ENCODE data around the gene ZNF549. TPM values are rescaled to one million over a fixed set of nuclear protein-coding genes. Genes with fewer than 3 reads are reported as not detected.
"Not testable (repeated sequence)": the region's sequence is repeated elsewhere in the genome, so short reads cannot be mapped to it uniquely, and the experiment has no call there.

Gene ZNF549
- total RNA-seq (2014; rRNA removed; shearing (Covaris generic)), result 3.5 and 5.6 TPM in 2 replicates
- polyA plus RNA-seq (2016; fragmentation: Nextera tagmentation; extraction: Ambion mirVana), result 3.5 and 4.2 TPM in 2 replicates

DNA sequence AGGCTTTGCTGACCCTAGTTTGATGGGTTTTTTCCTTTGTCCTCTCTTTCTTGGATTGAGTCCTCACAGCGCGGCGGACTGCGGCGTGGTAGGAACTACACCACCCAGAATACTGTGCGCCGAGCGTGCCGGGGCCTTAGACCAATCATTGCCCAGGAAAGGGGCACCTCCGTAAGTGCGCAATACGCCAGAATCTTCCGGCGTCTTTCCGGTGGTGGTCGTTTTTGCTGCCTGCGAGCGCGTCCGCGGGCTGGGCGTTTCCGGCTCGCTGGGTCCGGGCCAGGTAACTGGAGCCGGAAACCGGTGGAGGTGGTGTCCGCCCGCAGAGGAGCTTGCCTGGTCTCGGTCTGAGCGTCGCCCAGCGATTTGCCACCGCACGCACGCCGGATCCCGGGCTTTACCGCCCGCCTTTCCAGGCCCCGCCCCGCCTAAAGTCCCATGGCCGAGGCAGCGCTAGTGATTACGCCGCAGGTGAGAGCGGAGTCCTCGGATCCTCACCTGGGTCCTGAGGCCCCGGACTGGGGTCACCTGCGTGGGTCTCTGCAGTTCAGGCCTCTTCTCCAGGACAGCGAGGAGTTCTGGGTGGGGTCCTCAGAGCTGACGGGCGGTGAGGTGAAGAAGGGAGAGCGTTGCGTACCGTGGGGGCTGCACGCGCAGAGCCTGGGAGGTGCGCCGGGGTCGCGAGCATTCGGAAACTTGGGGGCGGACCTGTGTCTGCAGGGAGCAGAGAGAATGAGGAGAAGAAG is at the start of gene ZNF549:
TSS of gene ZNF549 (plus strand) at position 221 of the 746 bp plus-strand sequence. CDS start at position 439, 218 bp downstream.
- H4K20me1 ChIP-seq (ENCODE audit: insufficient read depth), result no peaks in the 10 kb centered on the region
- in situ Hi-C loops (cut with MboI), result no loop called here
- no peaks in the 10 kb centered on the region for H3K27me3 ChIP-seq (replicated peaks; ENCODE audit: insufficient read depth)
- H3K4me1 ChIP-seq (ENCODE audit: insufficient read depth), result peaks cover 6% of the 10 kb centered on the region; the same call in 1 of the 2 replicates
- WGBS, 2 experiments (ENCODE audit: low coverage in 1 of 2, low lambda C conversion rate in 2 of 2, missing lambda C conversion rate in 2 of 2), result 2 to 5% methylated on average over 63 to 64 of the region's 64 CpGs
- H3K9me2 ChIP-seq (ENCODE audit: insufficient read depth), result no peaks in the 10 kb centered on the region
- peak within 1 kb of the TSS; percentile 87 for H3K9ac ChIP-seq
- peaks cover 50% of the 10 kb centered on the region for H3K79me2 ChIP-seq (ENCODE audit: insufficient read depth)
- H3K36me3 ChIP-seq (ENCODE audit: low read depth), result no peaks in the 10 kb centered on the region
- no peak for TF ChIP-seq EZH2phosphoT487 (IDR thresholded peaks at IDR 0.05; ENCODE audit: insufficient read depth, low read depth)
- TF ChIP-seq EZH2 (IDR thresholded peaks at IDR 0.05; ENCODE audit: insufficient read depth, poor library complexity, severe bottlenecking), result no peak
- peak; percentile 96 for DNase-seq
- peak within 1 kb of the TSS; percentile 97 for H3K4me2 ChIP-seq (ENCODE audit: unreplicated experiment)
- peak within 1 kb of the TSS; percentile 48 for H3K27ac ChIP-seq
- H2AFZ ChIP-seq, result peak within 1 kb of the TSS; percentile 99
- H3F3A ChIP-seq (ENCODE audit: insufficient read depth), result 0 out of 2 replicates have a peak, but pooled peaks cover 17% of the 10 kb centered on the region
- no peaks in the 10 kb centered on the region for H3K9me3 ChIP-seq (ENCODE audit: low read depth)
- H3K4me3 ChIP-seq, result peak within 1 kb of the TSS; percentile 98

DNA sequence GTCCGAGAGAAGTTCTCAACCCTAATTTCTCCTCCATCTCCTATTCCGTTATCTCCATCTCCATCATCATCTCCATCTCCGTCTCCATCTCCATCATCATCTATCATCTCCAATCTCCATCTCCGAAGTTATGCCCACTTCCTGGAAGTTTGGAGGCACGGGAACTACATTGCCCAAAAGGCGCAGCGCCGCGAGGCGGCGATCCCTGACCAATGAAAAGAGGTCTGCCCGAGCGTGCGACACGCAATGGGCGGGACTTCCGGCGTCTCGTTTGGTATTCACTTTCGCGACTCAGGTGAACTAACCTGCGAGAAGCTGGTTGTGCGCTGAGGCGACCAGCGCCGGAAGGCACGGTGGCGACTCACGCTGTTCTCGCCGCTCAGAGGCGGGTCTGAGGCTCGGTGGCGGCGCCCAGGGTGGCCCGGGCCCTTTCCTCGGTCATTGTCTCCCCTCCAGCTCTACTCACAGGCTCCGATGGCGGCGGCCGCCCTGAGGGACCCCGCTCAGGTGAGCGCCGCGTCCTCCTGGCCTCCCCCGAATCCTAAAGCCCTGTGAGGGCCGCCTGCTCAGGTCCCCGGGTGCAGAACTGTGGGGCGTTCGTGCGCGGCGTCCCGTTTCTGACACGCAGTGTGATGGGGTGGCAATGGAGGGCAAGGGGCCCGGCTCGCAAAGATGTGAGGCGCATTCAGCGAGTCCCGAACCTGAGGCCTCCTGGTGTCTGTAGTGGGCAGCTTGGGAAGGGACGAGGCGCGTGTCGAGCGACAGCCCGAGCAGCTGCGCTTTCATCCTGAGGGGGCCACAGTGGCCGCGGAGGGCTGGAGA is 39.5 kb upstream of the ZNF549 start, which contains the start of gene ZNF419:
TSS of gene ZNF419 (plus strand) at position 274 of the 822 bp plus-strand sequence. CDS start at position 475, 201 bp downstream.
- WGBS, 2 experiments (ENCODE audit: low coverage in 1 of 2, low lambda C conversion rate in 2 of 2, missing lambda C conversion rate in 2 of 2), result 1 to 2% methylated on average over 49 to 55 of the region's 69 CpGs
- Histone ChIP-seq H2AFZ (peak within 1 kb of the TSS; percentile 95), H3K27ac (peak within 1 kb of the TSS; percentile 21; the same call in 1 of the 2 replicates), H3K4me3 (peak within 1 kb of the TSS; percentile 100), H3K4me2 (ENCODE audit: unreplicated experiment) (peak within 1 kb of the TSS; percentile 89), H3K79me2 (ENCODE audit: insufficient read depth) (peaks cover 31% of the 10 kb centered on the region), H3K9ac (peak within 1 kb of the TSS; percentile 93), H3K36me3 (ENCODE audit: low read depth) (peaks cover 16% of the 10 kb centered on the region; the same call in 1 of the 2 replicates)
- H3F3A ChIP-seq (ENCODE audit: insufficient read depth); H3K9me2 ChIP-seq (ENCODE audit: insufficient read depth); H3K9me3 ChIP-seq (ENCODE audit: low read depth); H3K4me1 ChIP-seq (ENCODE audit: insufficient read depth); H4K20me1 ChIP-seq (ENCODE audit: insufficient read depth); in situ Hi-C loops (cut with MboI); H3K27me3 ChIP-seq (replicated peaks; ENCODE audit: insufficient read depth): not testable (repeated sequence)
- peak; percentile 95 for DNase-seq

DNA sequence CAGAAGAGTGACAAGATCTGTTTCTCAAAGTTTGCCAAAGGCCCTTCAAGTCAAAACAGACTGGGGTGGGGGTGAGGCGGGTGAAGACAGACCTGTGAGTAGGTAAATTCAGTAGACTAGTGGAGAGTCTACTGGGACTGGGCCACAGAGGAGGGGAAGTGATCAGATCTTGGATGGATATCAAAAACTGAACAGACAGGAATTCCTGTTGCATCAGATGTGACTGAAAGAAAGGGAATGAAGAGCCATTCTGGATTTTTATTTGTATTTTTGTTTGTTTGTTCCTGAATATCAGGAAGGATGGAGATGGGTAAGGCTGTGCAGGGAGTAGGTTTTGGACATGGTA is 38.9 kb upstream of the ZNF549 start:
- H3K27me3 ChIP-seq (replicated peaks; ENCODE audit: insufficient read depth); H3K27ac ChIP-seq; H3K9me2 ChIP-seq (ENCODE audit: insufficient read depth); H3K4me1 ChIP-seq (ENCODE audit: insufficient read depth); H4K20me1 ChIP-seq (ENCODE audit: insufficient read depth); H3F3A ChIP-seq (ENCODE audit: insufficient read depth); H3K9me3 ChIP-seq (ENCODE audit: low read depth); in situ Hi-C loops (cut with MboI): not testable (repeated sequence)
- Histone ChIP-seq H3K4me2 (ENCODE audit: unreplicated experiment) (peak overlapping the region; percentile 89), H3K9ac (peak overlapping the region; percentile 75), H3K79me2 (ENCODE audit: insufficient read depth) (peaks cover 31% of the 10 kb centered on the region), H3K4me3 (peak overlapping the region; percentile 73), H3K36me3 (ENCODE audit: low read depth) (peaks cover 19% of the 10 kb centered on the region; the same call in 1 of the 2 replicates), H2AFZ (peak overlapping the region; percentile 81)
- peak; percentile 62 for DNase-seq
- WGBS, 2 experiments (ENCODE audit: low coverage in 1 of 2, low lambda C conversion rate in 2 of 2, missing lambda C conversion rate in 2 of 2), result 0% methylated on average over 1 of the region's 1 CpG

DNA sequence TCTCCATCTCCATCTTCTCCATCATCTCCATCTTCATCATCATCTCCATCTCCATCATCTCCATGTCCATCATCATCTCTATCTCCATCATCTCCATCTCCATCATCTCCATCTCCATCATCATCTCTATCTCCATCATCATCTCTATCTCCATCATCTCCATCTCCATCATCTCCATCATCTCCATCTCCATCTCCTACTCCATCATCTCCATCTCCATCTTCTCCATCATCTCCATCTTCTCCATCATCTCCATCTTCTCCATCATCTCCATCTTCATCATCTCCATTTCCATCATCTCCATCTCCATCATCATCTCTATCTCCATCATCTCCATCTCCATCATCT is 27.9 kb upstream of the ZNF549 start:
- H3K79me2 ChIP-seq (ENCODE audit: insufficient read depth), result peaks cover 44% of the 10 kb centered on the region
- H3K36me3 ChIP-seq (ENCODE audit: low read depth); H3K4me1 ChIP-seq (ENCODE audit: insufficient read depth); H3K27me3 ChIP-seq (replicated peaks; ENCODE audit: insufficient read depth); H3K4me2 ChIP-seq (ENCODE audit: unreplicated experiment); in situ Hi-C loops (cut with MboI); H4K20me1 ChIP-seq (ENCODE audit: insufficient read depth); DNase-seq; H3K9ac ChIP-seq; H3K9me3 ChIP-seq (ENCODE audit: low read depth); H2AFZ ChIP-seq; H3K4me3 ChIP-seq; H3K27ac ChIP-seq; H3K9me2 ChIP-seq (ENCODE audit: insufficient read depth): not testable (repeated sequence)
- H3F3A ChIP-seq (ENCODE audit: insufficient read depth), result peaks cover 19% of the 10 kb centered on the region

DNA sequence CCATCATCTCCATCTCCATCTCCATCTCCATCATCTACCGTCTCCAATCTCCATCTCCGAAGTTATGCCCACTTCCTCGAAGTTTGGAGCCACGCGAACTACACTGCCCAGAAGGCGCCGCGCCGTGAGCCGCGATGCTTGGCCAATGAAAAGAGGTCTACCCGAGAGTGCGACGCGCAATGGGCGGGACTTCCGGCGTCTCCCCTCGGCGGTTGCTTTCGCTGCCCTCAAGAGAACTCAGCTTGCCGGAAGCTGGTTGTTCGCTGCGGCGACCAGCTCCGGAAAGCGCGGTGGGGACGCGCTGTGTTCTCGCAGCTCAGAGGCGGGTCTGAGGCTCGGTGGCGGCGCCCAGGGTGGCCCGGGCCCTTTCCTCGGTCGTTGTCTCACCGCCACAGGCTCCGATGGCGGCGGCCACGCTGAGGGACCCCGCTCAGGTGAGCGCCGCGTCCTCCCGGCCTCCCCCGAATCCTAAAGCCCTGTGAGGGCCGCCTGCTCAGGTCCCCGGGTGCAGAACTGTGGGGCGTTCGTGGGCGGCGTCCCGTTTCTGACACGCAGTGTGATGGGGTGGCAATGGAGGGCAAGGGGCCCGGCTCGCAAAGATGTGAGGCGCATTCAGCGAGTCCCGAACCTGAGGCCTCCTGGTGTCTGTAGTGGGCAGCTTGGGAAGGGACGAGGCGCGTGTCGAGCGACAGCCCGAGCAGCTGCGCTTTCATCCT is 27.3 kb upstream of the ZNF549 start, which contains the start of gene ZNF773:
TSS of gene ZNF773 (plus strand) at position 259 of the 716 bp plus-strand sequence. CDS start at position 402, 143 bp downstream.
- H2AFZ ChIP-seq, result peak within 1 kb of the TSS; percentile 72
- peak within 1 kb of the TSS; percentile 89 for H3K4me3 ChIP-seq
- H3K4me2 ChIP-seq (ENCODE audit: unreplicated experiment), result peak within 1 kb of the TSS; percentile 98
- H3K27me3 ChIP-seq (replicated peaks; ENCODE audit: insufficient read depth); in situ Hi-C loops (cut with MboI); H3K4me1 ChIP-seq (ENCODE audit: insufficient read depth); H3K36me3 ChIP-seq (ENCODE audit: low read depth); H4K20me1 ChIP-seq (ENCODE audit: insufficient read depth); H3K9me2 ChIP-seq (ENCODE audit: insufficient read depth); H3K9me3 ChIP-seq (ENCODE audit: low read depth): not testable (repeated sequence)
- 1 to 2% methylated on average over 39 to 55 of the region's 69 CpGs for WGBS, 2 experiments (ENCODE audit: low coverage in 1 of 2, low lambda C conversion rate in 2 of 2, missing lambda C conversion rate in 2 of 2)
- DNase-seq, result peak; percentile 99
- H3F3A ChIP-seq (ENCODE audit: insufficient read depth), result peaks cover 19% of the 10 kb centered on the region
- H3K79me2 ChIP-seq (ENCODE audit: insufficient read depth), result peaks cover 47% of the 10 kb centered on the region
- H3K27ac ChIP-seq, result peak within 1 kb of the TSS; percentile 81
- H3K9ac ChIP-seq, result peak within 1 kb of the TSS; percentile 94

DNA sequence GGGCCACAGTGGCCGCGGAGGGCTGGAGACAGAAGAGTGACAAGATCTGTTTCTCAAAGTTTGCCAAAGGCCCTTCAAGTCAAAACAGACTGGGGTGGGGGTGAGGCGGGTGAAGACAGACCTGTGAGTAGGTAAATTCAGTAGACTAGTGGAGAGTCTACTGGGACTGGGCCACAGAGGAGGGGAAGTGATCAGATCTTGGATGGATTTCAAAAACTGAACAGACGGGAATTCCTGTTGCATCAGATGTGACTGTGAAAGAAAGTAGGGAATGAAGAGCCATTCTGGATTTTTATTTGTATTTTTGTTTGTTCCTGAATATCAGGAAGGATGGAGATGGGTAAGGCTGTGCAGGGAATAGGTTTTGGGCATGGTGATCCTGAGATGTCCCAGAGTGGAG is 26.8 kb upstream of the ZNF549 start:
- H3K9ac ChIP-seq, result peak overlapping the region; percentile 94
- H3K9me3 ChIP-seq (ENCODE audit: low read depth); H3K9me2 ChIP-seq (ENCODE audit: insufficient read depth); H3K36me3 ChIP-seq (ENCODE audit: low read depth); H3K27me3 ChIP-seq (replicated peaks; ENCODE audit: insufficient read depth); in situ Hi-C loops (cut with MboI); H3K4me1 ChIP-seq (ENCODE audit: insufficient read depth); H4K20me1 ChIP-seq (ENCODE audit: insufficient read depth): not testable (repeated sequence)
- H3K27ac ChIP-seq, result peak overlapping the region; percentile 73
- H3K79me2 ChIP-seq (ENCODE audit: insufficient read depth), result peaks cover 47% of the 10 kb centered on the region
- DNase-seq, result peak; percentile 66
- peaks cover 19% of the 10 kb centered on the region for H3F3A ChIP-seq (ENCODE audit: insufficient read depth)
- H3K4me3 ChIP-seq, result peak overlapping the region; percentile 89
- 2 to 8% methylated on average over 1 to 2 of the region's 4 CpGs for WGBS, 2 experiments (ENCODE audit: low coverage in 1 of 2, low lambda C conversion rate in 2 of 2, missing lambda C conversion rate in 2 of 2)
- peak overlapping the region; percentile 98 for H3K4me2 ChIP-seq (ENCODE audit: unreplicated experiment)
- H2AFZ ChIP-seq, result peak overlapping the region; percentile 58
